Endothelial cell (in vitro differentiated cells): ENCODE measurements around the gene BYSL. TPM values are rescaled to one million over a fixed set of nuclear protein-coding genes. Genes with fewer than 3 reads are reported as not detected.

Experiments
- DNase-seq: peaks from one replicate; pipeline ENCODE4 v3.0.0; 2021; ENCODE audit warnings: low spot score
- H3K27ac Mint-ChIP-seq: one replicate; pipeline ENCODE4 v1.8.0; 2021; ENCODE audit warnings: mixed read lengths, inconsistent platforms; ENCODE audit not compliant: unreplicated experiment
- H3K27me3 Mint-ChIP-seq: one replicate; pipeline ENCODE4 v1.8.0; 2021; ENCODE audit warnings: mild to moderate bottlenecking, moderate library complexity, mixed read lengths, inconsistent platforms; ENCODE audit not compliant: unreplicated experiment
- H3K36me3 Mint-ChIP-seq: one replicate; pipeline ENCODE4 v1.8.0; 2021; ENCODE audit warnings: mild to moderate bottlenecking, low read depth, mixed read lengths, inconsistent platforms; ENCODE audit not compliant: unreplicated experiment
- H3K4me1 Mint-ChIP-seq: one replicate; pipeline ENCODE4 v1.8.0; 2021; ENCODE audit warnings: mild to moderate bottlenecking, mixed read lengths, inconsistent platforms; ENCODE audit not compliant: unreplicated experiment
- H3K4me3 Mint-ChIP-seq: one replicate; pipeline ENCODE4 v1.8.0; 2021; ENCODE audit warnings: mild to moderate bottlenecking, mixed read lengths, inconsistent platforms; ENCODE audit not compliant: unreplicated experiment
- H3K9me3 Mint-ChIP-seq: one replicate; pipeline ENCODE4 v1.8.0; 2021; ENCODE audit warnings: mixed read lengths, inconsistent platforms; ENCODE audit not compliant: unreplicated experiment
- total RNA-seq: library from RNA; stranded (reverse); fragmentation: NEBNext Ultra II Directional; extraction: Animal tissue kit (Norgen Biotek cat#: 25700); gene quantifications from one replicate; pipeline ENCODE4 v1.2.1, GENCODE V29; 2021; ENCODE audit not compliant: unreplicated experiment
- TF ChIP-seq, protein P1 (sequence below): fragments of 200-600 bp; sonication (generic); IDR thresholded peaks from one replicate; pipeline ENCODE4 v1.5.0; 2021; ENCODE audit warnings: antibody characterized with exemption; ENCODE audit not compliant: unreplicated experiment

Gene BYSL
- total RNA-seq, 1 donor from 2014 or later, result 21.9 TPM

DNA sequence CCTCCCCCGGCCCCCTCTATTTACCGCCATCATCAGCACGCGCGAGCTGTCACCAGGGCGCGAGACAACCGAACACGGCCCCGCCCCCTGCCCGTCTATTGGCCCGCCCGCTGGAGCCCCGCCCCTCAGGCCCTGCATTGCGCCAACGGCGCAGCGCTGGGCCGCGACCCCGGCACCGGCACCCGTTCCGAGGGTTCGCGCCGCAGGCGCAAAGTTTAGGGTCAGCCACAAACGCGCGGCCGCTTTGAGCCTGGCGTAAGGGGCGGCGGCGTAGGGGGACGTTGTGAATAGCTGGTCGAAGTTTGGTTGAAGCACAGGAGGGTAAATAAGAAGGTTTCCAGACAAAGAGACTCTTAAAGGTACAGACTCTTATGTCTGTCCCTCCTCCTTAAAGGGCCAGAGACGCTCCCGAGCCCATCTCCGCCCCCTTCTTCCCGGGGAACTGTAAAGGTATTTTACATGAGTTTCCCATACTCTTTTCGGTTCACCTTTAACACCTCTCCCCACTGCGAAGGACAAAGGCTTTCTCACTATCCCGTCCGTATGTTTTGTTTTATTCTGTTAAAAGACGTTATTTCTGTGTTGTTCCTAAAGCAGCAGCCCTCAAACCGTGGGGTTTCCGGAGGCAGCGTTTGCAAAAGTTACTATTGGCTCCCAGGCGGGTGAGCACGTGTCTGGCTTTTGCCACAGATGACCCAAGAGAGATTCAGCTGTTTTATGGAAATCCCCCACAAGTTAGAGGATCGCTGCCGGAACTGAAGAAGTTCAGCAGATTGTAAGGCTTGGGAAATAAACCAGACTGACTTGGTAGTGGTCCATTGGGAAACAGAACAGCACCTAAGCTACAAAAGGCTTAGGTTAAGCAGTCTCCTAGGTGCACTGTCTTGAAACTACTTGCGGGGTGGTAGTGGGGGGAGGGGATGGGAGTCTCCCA lies 25.7 kb upstream of the BYSL start, which contains the start of gene USP49:
TSS of gene USP49 (minus strand) at position 76 of the 934 bp plus-strand sequence. CDS start 88,392 bp downstream, outside the sequence.
- Mint-ChIP-seq H3K27me3 (no peaks in the 10 kb centered on the region), H3K4me3 (peak within 1 kb of the TSS; percentile 95), H3K9me3 (no peaks in the 10 kb centered on the region), H3K36me3 (no peaks in the 10 kb centered on the region), H3K4me1 (peaks cover 8% of the 10 kb centered on the region), H3K27ac (peak within 1 kb of the TSS; percentile 95)
- DNase-seq, result peak; percentile 94
- TF ChIP-seq, protein P1, sequence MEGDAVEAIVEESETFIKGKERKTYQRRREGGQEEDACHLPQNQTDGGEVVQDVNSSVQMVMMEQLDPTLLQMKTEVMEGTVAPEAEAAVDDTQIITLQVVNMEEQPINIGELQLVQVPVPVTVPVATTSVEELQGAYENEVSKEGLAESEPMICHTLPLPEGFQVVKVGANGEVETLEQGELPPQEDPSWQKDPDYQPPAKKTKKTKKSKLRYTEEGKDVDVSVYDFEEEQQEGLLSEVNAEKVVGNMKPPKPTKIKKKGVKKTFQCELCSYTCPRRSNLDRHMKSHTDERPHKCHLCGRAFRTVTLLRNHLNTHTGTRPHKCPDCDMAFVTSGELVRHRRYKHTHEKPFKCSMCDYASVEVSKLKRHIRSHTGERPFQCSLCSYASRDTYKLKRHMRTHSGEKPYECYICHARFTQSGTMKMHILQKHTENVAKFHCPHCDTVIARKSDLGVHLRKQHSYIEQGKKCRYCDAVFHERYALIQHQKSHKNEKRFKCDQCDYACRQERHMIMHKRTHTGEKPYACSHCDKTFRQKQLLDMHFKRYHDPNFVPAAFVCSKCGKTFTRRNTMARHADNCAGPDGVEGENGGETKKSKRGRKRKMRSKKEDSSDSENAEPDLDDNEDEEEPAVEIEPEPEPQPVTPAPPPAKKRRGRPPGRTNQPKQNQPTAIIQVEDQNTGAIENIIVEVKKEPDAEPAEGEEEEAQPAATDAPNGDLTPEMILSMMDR, result no peak

DNA sequence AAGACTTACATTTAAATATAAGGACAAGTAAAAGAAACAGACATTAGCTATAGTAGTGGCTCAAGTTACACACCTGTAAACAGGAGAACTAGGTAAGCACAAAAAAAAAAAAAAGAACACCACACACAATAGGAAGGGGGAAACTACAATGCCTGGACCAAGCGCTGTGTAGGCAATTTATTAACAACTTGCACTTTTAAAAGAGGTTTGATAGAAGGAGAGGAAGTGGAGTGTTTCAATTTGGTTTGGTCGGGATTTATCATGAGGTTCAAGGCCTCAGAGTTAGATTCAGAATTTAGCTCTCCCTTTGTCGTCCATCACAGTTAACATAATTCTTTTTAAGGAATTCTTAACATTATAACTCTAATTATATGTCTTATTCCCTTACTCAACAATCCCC lies 25.0 kb upstream of the BYSL start:
- Mint-ChIP-seq H3K27ac (no peak overlapping the region), H3K27me3 (no peaks in the 10 kb centered on the region), H3K4me1 (peaks cover 8% of the 10 kb centered on the region), H3K4me3 (peak overlapping the region; percentile 95), H3K36me3 (no peaks in the 10 kb centered on the region), H3K9me3 (no peaks in the 10 kb centered on the region)
- DNase-seq, result no peak
- TF ChIP-seq, protein P1, result no peak

DNA sequence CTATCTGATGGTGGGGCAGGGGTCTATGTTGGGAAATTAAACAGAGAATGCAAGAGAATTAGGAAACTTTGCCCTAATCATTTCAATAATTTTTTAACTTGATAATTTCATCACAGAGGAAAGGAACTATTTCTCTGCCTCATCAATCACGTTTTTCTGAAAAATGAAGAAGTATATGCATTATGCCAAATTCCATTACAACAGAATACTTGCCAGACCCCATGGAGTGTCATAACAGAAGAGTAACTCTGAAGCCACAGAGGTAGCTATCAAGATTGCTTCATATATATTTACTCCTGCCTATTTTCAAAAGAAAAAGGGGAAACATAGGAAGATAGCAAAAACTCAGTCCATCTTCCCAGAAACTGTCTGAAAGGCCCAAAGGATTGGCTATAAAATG lies 20.4 kb upstream of the BYSL start:
- H3K4me1 Mint-ChIP-seq, result peaks cover 13% of the 10 kb centered on the region
- H3K36me3 Mint-ChIP-seq, result peaks cover 17% of the 10 kb centered on the region
- DNase-seq, result no peak
- no peak overlapping the region for H3K4me3 Mint-ChIP-seq
- H3K9me3 Mint-ChIP-seq, result no peaks in the 10 kb centered on the region
- TF ChIP-seq, protein P1, result no peak
- no peaks in the 10 kb centered on the region for H3K27me3 Mint-ChIP-seq
- H3K27ac Mint-ChIP-seq, result no peak overlapping the region

DNA sequence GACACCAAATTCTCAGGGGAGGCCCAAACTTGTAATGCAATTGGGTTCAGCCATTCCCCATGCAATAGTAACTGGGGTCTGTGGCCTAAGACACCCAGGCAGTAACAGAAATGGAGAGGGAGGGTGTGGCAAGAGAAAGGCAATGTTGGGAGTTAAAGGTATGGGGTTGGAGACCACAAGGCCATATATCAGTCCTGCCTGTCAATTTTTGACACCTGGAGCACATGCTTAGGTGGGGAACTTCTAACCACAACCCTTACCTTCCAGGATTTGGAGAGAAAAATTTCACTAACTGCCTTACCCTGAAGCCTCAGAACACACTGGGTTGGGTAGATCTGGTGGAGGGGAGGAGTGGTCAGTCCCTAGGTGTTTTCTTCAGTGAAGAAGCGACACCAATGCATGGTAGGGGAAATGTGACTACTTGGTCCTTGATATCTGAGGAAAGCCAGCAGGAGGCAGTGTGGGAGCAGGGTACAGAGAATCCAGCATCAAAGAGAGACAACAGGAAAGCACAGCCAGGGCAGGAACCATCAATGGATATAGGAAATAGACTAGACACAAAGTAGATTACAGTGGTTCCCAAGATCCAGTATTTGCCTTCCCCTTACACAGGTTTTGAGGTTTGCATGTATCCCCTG lies 19.3 kb upstream of the BYSL start:
- no peak overlapping the region for H3K4me3 Mint-ChIP-seq
- peak overlapping the region; percentile 52 for H3K27ac Mint-ChIP-seq
- H3K4me1 Mint-ChIP-seq, result peaks cover 9% of the 10 kb centered on the region
- H3K36me3 Mint-ChIP-seq, result peaks cover 26% of the 10 kb centered on the region
- TF ChIP-seq, protein P1, result peak; percentile 31
- H3K9me3 Mint-ChIP-seq, result no peaks in the 10 kb centered on the region
- DNase-seq, result peak; percentile 52
- H3K27me3 Mint-ChIP-seq, result no peaks in the 10 kb centered on the region
